Trophoblast cell (in vitro differentiated cells and primary cell): ENCODE measurements around the gene CENPT.

Experiments
- DNase-seq, 2 donors: peaks; one replicate each; pipeline ENCODE4 v3.0.0-alpha.2; 2016
- H2AFZ ChIP-seq: 2 replicates; pipeline ENCODE4 v1.6.1; 2013; ENCODE audit warnings: low read length, moderate library complexity, mild to moderate bottlenecking; ENCODE audit not compliant: insufficient read depth, poor library complexity
- H2AK5ac ChIP-seq: 2 replicates; pipeline ENCODE4 v1.6.1; 2013; ENCODE audit warnings: mild to moderate bottlenecking, low read length
- H2BK120ac ChIP-seq: 2 replicates; pipeline ENCODE4 v1.6.1; 2013; ENCODE audit warnings: low read length, mild to moderate bottlenecking, moderate library complexity; ENCODE audit not compliant: insufficient read depth, poor library complexity
- H2BK12ac ChIP-seq: 2 replicates; pipeline ENCODE4 v1.6.1; 2013; ENCODE audit warnings: mild to moderate bottlenecking, low read length, moderate library complexity
- H2BK5ac ChIP-seq: 2 replicates; pipeline ENCODE4 v1.6.1; 2013; ENCODE audit warnings: low read length, low read depth, moderate library complexity, mild to moderate bottlenecking; ENCODE audit not compliant: poor library complexity
- H3K14ac ChIP-seq: 2 replicates; pipeline ENCODE4 v1.6.1; 2013; ENCODE audit warnings: mild to moderate bottlenecking, low read length
- H3K18ac ChIP-seq: 2 replicates; pipeline ENCODE4 v1.6.1; 2013; ENCODE audit warnings: mild to moderate bottlenecking, low read length
- H3K23ac ChIP-seq: 2 replicates; pipeline ENCODE4 v1.6.1; 2013; ENCODE audit warnings: low read length
- H3K27ac ChIP-seq: 2 replicates; pipeline ENCODE4 v1.5.1; 2013; ENCODE audit warnings: low read depth, mild to moderate bottlenecking, inconsistent platforms, low read length, moderate library complexity
- H3K27me3 ChIP-seq: 2 replicates; pipeline ENCODE4 v1.6.1; 2013; ENCODE audit warnings: inconsistent platforms, mild to moderate bottlenecking, low read length, moderate library complexity; ENCODE audit not compliant: insufficient read depth
- H3K36me3 ChIP-seq, 2 experiments: 1 replicate in 1 of 2; 2 replicates in 1 of 2; pipeline ENCODE4 v1.6.1; 2013; ENCODE audit warnings: low read length in 2 of 2, mild to moderate bottlenecking in 2 of 2, moderate library complexity in 1 of 2; ENCODE audit not compliant: insufficient read depth in 2 of 2, control insufficient read depth in 1 of 2
- H3K4ac ChIP-seq: 2 replicates; pipeline ENCODE4 v1.6.1; 2013; ENCODE audit warnings: low read depth, mild to moderate bottlenecking, low read length, moderate library complexity
- H3K4me1 ChIP-seq, 2 experiments: 1 replicate in 1 of 2; 2 replicates in 1 of 2; pipeline ENCODE4 v1.6.1; 2013; ENCODE audit warnings: low read length in 2 of 2, mild to moderate bottlenecking in 2 of 2, moderate library complexity in 1 of 2; ENCODE audit not compliant: insufficient read depth in 2 of 2, control insufficient read depth in 1 of 2
- H3K4me2 ChIP-seq: 2 replicates; pipeline ENCODE4 v1.6.1; 2013; ENCODE audit warnings: inconsistent platforms, mild to moderate bottlenecking, low read length, moderate library complexity
- H3K4me3 ChIP-seq: 2 replicates; pipeline ENCODE4 v1.5.1; 2013; ENCODE audit warnings: mild to moderate bottlenecking, low read depth, low read length, inconsistent platforms
- H3K79me1 ChIP-seq: one replicate; pipeline ENCODE4 v1.6.1; 2013; ENCODE audit warnings: low read length
- H3K79me2 ChIP-seq: 2 replicates; pipeline ENCODE4 v1.6.1; 2013; ENCODE audit warnings: low read length, mild to moderate bottlenecking; ENCODE audit not compliant: control insufficient read depth, insufficient read depth, poor library complexity
- H3K9ac ChIP-seq: 2 replicates; pipeline ENCODE4 v1.6.1; 2013; ENCODE audit warnings: mild to moderate bottlenecking, low read length
- H3K9me3 ChIP-seq: 2 replicates; pipeline ENCODE4 v1.6.1; 2013; ENCODE audit warnings: low read depth, mild to moderate bottlenecking, control low read depth, inconsistent platforms, low read length; ENCODE audit not compliant: insufficient read depth
- H4K12ac ChIP-seq: 2 replicates; pipeline ENCODE4 v1.6.1; 2013; ENCODE audit warnings: low read depth, mild to moderate bottlenecking, low read length, moderate library complexity
- H4K8ac ChIP-seq: 2 replicates; pipeline ENCODE4 v1.6.1; 2013; ENCODE audit warnings: low read depth, mild to moderate bottlenecking, low read length, moderate library complexity
- H4K91ac ChIP-seq: one replicate; pipeline ENCODE4 v1.6.1; 2013; ENCODE audit warnings: low read depth, mild to moderate bottlenecking, low read length, moderate library complexity
- WGBS: extraction: QIAGEN DNeasy Blood & Tissue Kit; methylation state at CpG from one replicate; pipeline ENCODE4 v1.1.7; 2013; ENCODE audit warnings: missing lambda C conversion rate; ENCODE audit not compliant: insufficient read length, insufficient coverage; ENCODE audit errors: extremely low coverage; 5-methylcytosine and 5-hydroxymethylcytosine counted together

The CENPT gene

DNA sequence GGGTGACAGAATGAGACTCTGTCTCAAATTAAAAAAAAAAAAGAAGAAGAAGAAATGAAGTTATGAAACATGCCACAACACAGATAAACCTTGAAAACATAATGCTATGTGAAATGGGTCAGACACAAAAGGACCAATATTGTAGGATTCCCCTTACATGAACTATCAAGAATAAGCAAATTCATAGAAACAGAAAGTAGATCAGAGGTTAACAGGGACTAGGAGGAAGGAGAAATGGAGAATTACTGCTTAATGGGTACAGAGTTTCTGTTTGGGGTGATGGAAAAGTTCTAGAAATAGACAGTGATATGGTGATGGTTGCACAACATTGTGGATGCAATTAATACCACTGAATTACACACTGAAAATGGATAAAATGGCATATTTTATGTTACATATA, 57.4 kb downstream of the CENPT start:
- H2AK5ac ChIP-seq, result no peak overlapping the region
- no peaks in the 10 kb centered on the region for H3K9me3 ChIP-seq
- H2BK5ac ChIP-seq, result no peak overlapping the region
- H3K14ac ChIP-seq, result no peak overlapping the region
- no peak overlapping the region for H3K4me2 ChIP-seq
- H3K23ac ChIP-seq, result no peak overlapping the region
- no peak overlapping the region for H4K8ac ChIP-seq
- DNase-seq, result no peak
- no peak overlapping the region for H2BK120ac ChIP-seq
- peaks cover 0 to 9% of the 10 kb centered on the region in 2 experiments for H3K36me3 ChIP-seq
- H4K91ac ChIP-seq, result no peak overlapping the region
- no peak overlapping the region for H2BK12ac ChIP-seq
- H3K79me1 ChIP-seq, result no peaks in the 10 kb centered on the region
- H3K9ac ChIP-seq, result no peak overlapping the region
- no peak overlapping the region for H2AFZ ChIP-seq
- peaks cover 0 to 2% of the 10 kb centered on the region in 2 experiments for H3K4me1 ChIP-seq
- H3K79me2 ChIP-seq, result no peaks in the 10 kb centered on the region
- no peak overlapping the region for H3K4me3 ChIP-seq
- no peak overlapping the region for H3K18ac ChIP-seq
- H4K12ac ChIP-seq, result no peak overlapping the region
- no peak overlapping the region for H3K4ac ChIP-seq
- no peaks in the 10 kb centered on the region for H3K27me3 ChIP-seq
- no peak overlapping the region for H3K27ac ChIP-seq

DNA sequence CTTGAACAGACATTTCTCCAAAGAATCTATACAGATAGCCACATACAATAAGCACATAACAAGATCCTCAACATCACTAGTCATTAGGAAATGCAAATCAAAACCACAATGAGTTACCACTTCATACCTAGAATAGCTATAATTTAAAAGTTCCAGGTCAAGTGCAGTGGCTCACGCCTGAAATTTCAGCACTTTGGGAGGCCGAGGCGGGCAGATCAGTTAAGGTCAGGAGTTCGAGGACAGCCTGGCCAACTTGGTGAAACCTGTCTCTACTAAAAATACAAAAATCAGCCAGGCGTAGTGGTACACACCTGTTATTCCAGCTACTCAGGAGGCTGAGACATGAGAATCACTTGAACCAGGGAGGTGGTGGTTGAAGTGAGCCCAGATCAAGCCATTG, 61.0 kb downstream of the CENPT start:
- no peak overlapping the region for H3K4ac ChIP-seq

DNA sequence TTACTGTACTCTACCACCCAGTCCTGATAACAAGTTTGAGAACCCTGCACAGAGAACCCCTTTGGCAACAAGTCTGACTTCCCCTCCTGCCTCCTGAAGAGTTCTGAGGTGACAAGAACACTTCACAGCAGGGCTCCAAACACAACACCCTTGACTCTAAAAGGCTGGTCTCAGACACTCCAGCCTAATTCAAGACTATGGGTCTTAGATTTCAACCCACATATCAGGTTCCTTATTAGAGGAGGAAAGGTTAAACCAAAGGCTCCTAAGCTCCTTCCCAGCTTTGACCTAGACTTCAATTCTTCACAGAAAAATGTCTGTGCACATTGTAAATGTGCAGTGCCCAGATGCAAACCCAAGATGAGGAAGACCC, 64.2 kb downstream of the CENPT start:
- H2AFZ ChIP-seq, result no peak overlapping the region
- H3K14ac ChIP-seq, result no peak overlapping the region
- H3K4me2 ChIP-seq, result no peak overlapping the region
- no peak overlapping the region for H2AK5ac ChIP-seq
- peaks cover 2% of the 10 kb centered on the region for H3K79me2 ChIP-seq
- no peak overlapping the region for H4K8ac ChIP-seq
- H2BK12ac ChIP-seq, result peak overlapping the region; percentile 12
- H3K27me3 ChIP-seq, result no peaks in the 10 kb centered on the region
- no peak overlapping the region for H3K4me3 ChIP-seq
- peak overlapping the region; percentile 79 for H3K27ac ChIP-seq
- no peak overlapping the region for H3K9ac ChIP-seq
- peaks cover 3 to 17% of the 10 kb centered on the region in 2 experiments for H3K4me1 ChIP-seq
- H3K23ac ChIP-seq, result no peak overlapping the region
- H3K9me3 ChIP-seq, result no peaks in the 10 kb centered on the region
- H2BK5ac ChIP-seq, result peak overlapping the region; percentile 18
- peak overlapping the region; percentile 49 for H4K91ac ChIP-seq
- H3K4ac ChIP-seq, result peak overlapping the region; percentile 13
- no peak overlapping the region for H2BK120ac ChIP-seq
- no peak for DNase-seq
- peaks cover 0 to 8% of the 10 kb centered on the region in 2 experiments for H3K36me3 ChIP-seq
- H3K79me1 ChIP-seq, result no peaks in the 10 kb centered on the region
- H3K18ac ChIP-seq, result no peak overlapping the region
- no peak overlapping the region for H4K12ac ChIP-seq

More for the DNA sequence above, 61.0 kb downstream of the CENPT start:
- Histone ChIP-seq H3K18ac (no peak overlapping the region), H2AK5ac (no peak overlapping the region), H3K79me1 (no peaks in the 10 kb centered on the region), H3K4me3 (no peak overlapping the region), H2BK120ac (no peak overlapping the region), H3K27me3 (no peaks in the 10 kb centered on the region), H3K4me2 (no peak overlapping the region), H3K79me2 (no peaks in the 10 kb centered on the region), H3K14ac (no peak overlapping the region), H4K8ac (no peak overlapping the region), H2BK12ac (no peak overlapping the region), H4K91ac (no peak overlapping the region), H3K36me3 (peaks cover 0 to 6% of the 10 kb centered on the region in 2 experiments), H3K23ac (no peak overlapping the region), H3K27ac (no peak overlapping the region), H3K9ac (no peak overlapping the region), H2BK5ac (no peak overlapping the region), H4K12ac (no peak overlapping the region), H3K4me1 (peaks cover 3 to 9% of the 10 kb centered on the region in 2 experiments), H3K9me3 (no peaks in the 10 kb centered on the region), H2AFZ (no peak overlapping the region)
- no CpG with 5 or more reads among the region's 5 CpGs for WGBS
- no peak for DNase-seq

DNA sequence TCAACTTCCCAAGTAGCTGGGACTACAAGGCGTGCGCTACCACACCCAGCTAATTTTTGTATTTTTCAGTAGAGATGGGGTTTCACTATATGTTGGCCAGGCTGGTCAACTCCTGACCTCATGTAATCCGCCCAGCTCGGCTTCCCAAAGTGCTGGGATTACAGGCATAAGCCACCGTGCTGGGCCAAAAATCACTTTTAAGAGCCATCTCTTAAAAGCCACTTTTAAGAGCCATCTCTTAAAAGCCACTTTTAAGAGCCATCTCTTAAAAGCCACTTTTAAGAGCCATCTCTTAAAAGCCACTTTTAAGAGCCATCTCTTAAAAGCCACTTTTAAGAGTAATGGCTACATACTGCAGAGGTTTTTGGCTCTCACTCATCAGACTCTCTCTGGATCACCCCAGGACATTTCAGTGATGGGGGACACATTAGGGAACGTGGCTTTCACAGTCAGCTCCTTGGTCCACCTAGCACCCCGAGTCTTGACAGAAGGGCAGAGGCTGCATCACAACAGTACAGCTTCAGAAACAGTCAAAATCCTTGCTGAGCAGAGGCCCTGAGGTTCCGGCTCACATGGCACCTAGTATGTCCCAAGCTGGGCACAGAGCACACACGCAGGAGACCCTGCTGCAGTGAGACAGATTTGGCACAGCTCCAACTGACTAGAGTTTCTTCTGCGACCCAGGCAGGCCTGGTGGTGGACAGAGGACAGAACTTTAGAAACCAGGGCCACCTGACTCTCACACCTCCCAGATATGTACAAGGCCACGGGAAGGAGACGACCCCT, 64.7 kb downstream of the CENPT start:
- no peak overlapping the region for H3K14ac ChIP-seq
- H3K27ac ChIP-seq, result peak overlapping the region; percentile 79
- H3K4me3 ChIP-seq, result no peak overlapping the region
- H2BK5ac ChIP-seq, result peak overlapping the region; percentile 18
- H3K9ac ChIP-seq, result no peak overlapping the region
- H3K4me1 ChIP-seq, result peaks cover 3 to 17% of the 10 kb centered on the region in 2 experiments
- H3K36me3 ChIP-seq, result peaks cover 0 to 7% of the 10 kb centered on the region in 2 experiments
- H3K18ac ChIP-seq, result peak overlapping the region; percentile 33
- no peaks in the 10 kb centered on the region for H3K9me3 ChIP-seq
- H3K23ac ChIP-seq, result no peak overlapping the region
- H3K79me2 ChIP-seq, result peaks cover 2% of the 10 kb centered on the region
- no peak for DNase-seq
- no peaks in the 10 kb centered on the region for H3K27me3 ChIP-seq
- no peak overlapping the region for H4K8ac ChIP-seq
- H4K91ac ChIP-seq, result peak overlapping the region; percentile 49
- H3K4me2 ChIP-seq, result no peak overlapping the region
- H3K4ac ChIP-seq, result peak overlapping the region; percentile 13
- H4K12ac ChIP-seq, result no peak overlapping the region
- no peak overlapping the region for H2BK120ac ChIP-seq
- H2BK12ac ChIP-seq, result peak overlapping the region; percentile 12
- no peak overlapping the region for H2AK5ac ChIP-seq
- no peak overlapping the region for H2AFZ ChIP-seq
- no peaks in the 10 kb centered on the region for H3K79me1 ChIP-seq
- no CpG with 5 or more reads among the region's 12 CpGs for WGBS
